ENCODE measurements around the gene TULP4.

GRCh38 chr6:158366363-158366762 is 54.1 kb downstream of the TULP4 start:
- TF ChIP-seq BHLHE40 (IDR thresholded peaks at IDR 0.05; ENCODE audit: borderline replicate concordance) (no peak), SUZ12 (IDR thresholded peaks at IDR 0.05) (no peak), FOXA1 (IDR thresholded peaks at IDR 0.05) (no peak), SP1 (IDR thresholded peaks at IDR 0.05) (no peak), PKNOX1 (IDR thresholded peaks at IDR 0.05) (no peak), CTBP1 (IDR thresholded peaks at IDR 0.05; ENCODE audit: borderline replicate concordance) (no peak), FOXM1 (IDR thresholded peaks at IDR 0.05; ENCODE audit: borderline replicate concordance) (no peak), FOXK2 (IDR thresholded peaks at IDR 0.05) (no peak)
